GM12874 (cell line): ENCODE results near the gene AR.

ENCODE experiments used
- CTCF ChIP-seq: IDR thresholded peaks from 2 replicates; pipeline ENCODE4 v1.5.1; 2011; ENCODE audit warnings: low read depth, mild to moderate bottlenecking, control low read depth, low read length, moderate library complexity; ENCODE audit not compliant: insufficient read depth

AR gene

GRCh38 chrX:67543818-67544217 is at the start of gene AR:
AR (plus strand) TSS chrX:67544021; CDS start chrX:67545147, 1,126 bp downstream.
- TF ChIP-seq CTCF: no peak

- no peak for TF ChIP-seq CTCF
These were observed 43.2 kb upstream of the AR start for GRCh38 chrX:67500617-67501016.

GRCh38 chrX:67503004-67503403 is 40.8 kb upstream of the AR start:
- TF ChIP-seq CTCF: no peak

GRCh38 chrX:67503453-67503852 is 40.4 kb upstream of the AR start:
- no peak for TF ChIP-seq CTCF

- no peak for TF ChIP-seq CTCF
These were observed 23.1 kb upstream of the AR start for GRCh38 chrX:67520671-67521070.

- TF ChIP-seq CTCF: no peak
These were observed 20.7 kb upstream of the AR start for GRCh38 chrX:67523002-67523681.

GRCh38 chrX:67523932-67524331 is 19.9 kb upstream of the AR start:
- TF ChIP-seq CTCF: no peak
